Spinal cord (tissue), 10 donors: ENCODE data around the gene SP6. TPM values are rescaled to one million over a fixed set of nuclear protein-coding genes. Genes with fewer than 3 reads are reported as not detected.

Source experiments
- DNase-seq, 6 donors: peaks; one replicate each; pipeline versions ENCODE4 v3.0.0 to v3.0.0-alpha.2; 2013 to 2015; ENCODE audit warnings: low spot score in 6 of 6, low read depth in 4 of 6
- H3K27ac ChIP-seq: one replicate; pipeline ENCODE4 v1.5.1; 2013; ENCODE audit warnings: low read depth, low read length, control low read depth
- H3K27me3 ChIP-seq: one replicate; pipeline ENCODE4 v1.6.1; 2013; ENCODE audit warnings: low read length; ENCODE audit not compliant: control insufficient read depth, insufficient read depth
- H3K36me3 ChIP-seq: one replicate; pipeline ENCODE4 v1.6.1; 2013; ENCODE audit warnings: low read length; ENCODE audit not compliant: control insufficient read depth, insufficient read depth
- H3K4me1 ChIP-seq: one replicate; pipeline ENCODE4 v1.6.1; 2013; ENCODE audit warnings: low read length; ENCODE audit not compliant: control insufficient read depth, insufficient read depth
- H3K4me3 ChIP-seq: one replicate; pipeline ENCODE4 v1.5.1; 2013; ENCODE audit warnings: low read depth, low read length, control low read depth
- H3K9me3 ChIP-seq: one replicate; pipeline ENCODE4 v1.6.1; 2013; ENCODE audit warnings: low read length; ENCODE audit not compliant: control insufficient read depth, insufficient read depth
- WGBS: methylation state at CpG from one replicate; pipeline ENCODE4 v1.1.5; 2013; ENCODE audit warnings: missing lambda C conversion rate; ENCODE audit not compliant: insufficient coverage; 5-methylcytosine and 5-hydroxymethylcytosine counted together
- polyA plus RNA-seq, 2 donors: library from polyadenylated mRNA; unstranded; fragments of 120-200 nt; gene quantifications; one replicate each; pipeline ENCODE4 v1.2.1, GENCODE V29; 2013; ENCODE audit not compliant: insufficient read length in 2 of 2
- total RNA-seq, 2 donors: library from RNA; depleted of rRNA in 1 of 2; stranded (reverse); fragments of 120-200 nt in 1 of 2; fragments of >200 nt in 1 of 2; gene quantifications; one replicate each; pipeline versions ENCODE4 v1.2.3 to v1.2.4, GENCODE V29; 2013 to 2014
- donor health status: healthy.

Gene SP6
- total and polyA plus RNA-seq, 4 donors: 0.22 to 0.92 (median 0.40) TPM

- no peak for DNase-seq
- Histone ChIP-seq H3K9me3 (no peaks in the 10 kb centered on the region), H3K4me3 (no peak overlapping the region), H3K4me1 (peaks cover 5% of the 10 kb centered on the region), H3K27ac (no peak overlapping the region), H3K27me3 (peaks cover 65% of the 10 kb centered on the region), H3K36me3 (no peaks in the 10 kb centered on the region)
These were observed 5.9 kb upstream of the SP6 start for GRCh38 chr17:47856830-47857229.

DNA sequence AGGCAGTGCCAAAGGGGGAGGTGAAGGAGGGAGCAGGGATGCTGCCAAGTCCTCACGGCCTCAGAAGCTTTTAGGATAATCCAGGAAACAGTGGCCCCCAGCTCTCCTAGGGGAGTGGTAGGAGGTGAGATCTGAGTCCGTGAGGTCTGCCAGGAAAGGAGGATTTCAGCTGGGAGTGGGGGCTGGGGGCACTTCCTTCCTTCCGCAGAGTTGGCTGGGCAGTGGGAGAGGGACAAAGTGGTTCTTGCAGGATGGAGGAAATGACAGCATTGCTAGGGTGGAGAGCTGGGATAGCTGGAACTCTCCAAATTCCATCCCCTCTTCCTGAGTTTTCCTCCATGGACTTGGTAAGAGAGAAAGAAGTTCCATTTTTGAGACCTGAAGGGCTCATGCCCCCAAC, 4.8 kb upstream of the SP6 start:
- no peak for DNase-seq
- Histone ChIP-seq H3K4me3 (no peak overlapping the region), H3K4me1 (peaks cover 14% of the 10 kb centered on the region), H3K27me3 (peaks cover 76% of the 10 kb centered on the region), H3K36me3 (no peaks in the 10 kb centered on the region), H3K9me3 (no peaks in the 10 kb centered on the region), H3K27ac (no peak overlapping the region)
- 24% methylated on average over 2 of the region's 3 CpGs for WGBS

GRCh38 chr17:47853616-47854015, 2.7 kb upstream of the SP6 start:
- Histone ChIP-seq H3K4me3 (no peak overlapping the region), H3K36me3 (no peaks in the 10 kb centered on the region), H3K9me3 (no peaks in the 10 kb centered on the region), H3K4me1 (peaks cover 17% of the 10 kb centered on the region), H3K27ac (no peak overlapping the region), H3K27me3 (peaks cover 89% of the 10 kb centered on the region)
- no peak for DNase-seq
- WGBS: 46% methylated on average over 5 of the region's 5 CpGs

DNA sequence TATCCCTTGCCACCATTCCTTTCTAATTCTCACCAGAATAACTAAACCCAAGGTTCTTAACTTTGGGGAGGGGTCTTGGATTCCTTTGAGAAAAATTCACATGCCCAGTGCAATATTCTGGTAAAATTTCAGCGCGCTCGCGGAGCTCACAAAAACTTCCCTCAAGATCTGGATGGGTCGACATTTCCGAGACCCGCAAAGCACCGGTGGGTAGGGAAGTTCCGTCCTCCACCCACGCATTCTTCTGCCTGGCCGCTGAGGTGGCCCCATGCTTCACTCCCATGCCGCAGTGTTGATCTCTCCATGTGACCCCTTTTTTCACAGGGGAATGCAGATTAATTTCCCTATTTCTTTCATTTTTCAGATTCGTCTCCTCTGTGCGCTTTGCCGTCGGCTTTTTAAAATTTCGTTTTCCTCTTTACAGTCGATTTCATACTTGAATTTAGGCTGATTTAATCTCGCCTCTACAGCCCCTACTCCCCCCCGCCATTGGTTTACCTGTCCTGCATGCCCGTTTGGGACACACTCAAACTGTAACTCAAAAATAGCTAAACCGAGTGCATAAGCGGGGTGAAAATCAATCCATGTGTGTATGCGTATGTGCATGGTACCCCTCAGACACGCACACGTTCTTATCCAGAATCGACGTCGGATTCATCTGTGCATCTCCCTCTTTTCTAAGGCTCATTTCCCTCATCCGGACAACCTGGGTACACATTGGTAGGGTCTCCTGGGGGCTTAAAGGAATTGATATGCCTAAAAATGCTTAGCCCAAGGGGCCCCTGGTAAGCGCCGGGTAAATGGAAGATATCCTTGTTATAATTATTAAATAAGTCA, 1.4 kb upstream of the SP6 start:
- H3K4me3 ChIP-seq: no peak overlapping the region
- WGBS: 27% methylated on average over 26 of the region's 32 CpGs
- H3K4me1 ChIP-seq: peaks cover 25% of the 10 kb centered on the region
- DNase-seq: peak in 2 of 6 donors; percentile 44 to 73
- H3K9me3 ChIP-seq: no peaks in the 10 kb centered on the region
- H3K27ac ChIP-seq: no peak overlapping the region
- peaks cover 99% of the 10 kb centered on the region for H3K27me3 ChIP-seq
- peaks cover 3% of the 10 kb centered on the region for H3K36me3 ChIP-seq

GRCh38 chr17:47851764-47852112, 775 bp upstream of the SP6 start:
- H3K36me3 ChIP-seq: peaks cover 3% of the 10 kb centered on the region
- H3K9me3 ChIP-seq: no peaks in the 10 kb centered on the region
- 9% methylated on average over 11 of the region's 11 CpGs for WGBS
- peaks cover 31% of the 10 kb centered on the region for H3K4me1 ChIP-seq
- H3K4me3 ChIP-seq: no peak overlapping the region
- no peak overlapping the region for H3K27ac ChIP-seq
- no peak for DNase-seq
- H3K27me3 ChIP-seq: peaks cover 99% of the 10 kb centered on the region

DNA sequence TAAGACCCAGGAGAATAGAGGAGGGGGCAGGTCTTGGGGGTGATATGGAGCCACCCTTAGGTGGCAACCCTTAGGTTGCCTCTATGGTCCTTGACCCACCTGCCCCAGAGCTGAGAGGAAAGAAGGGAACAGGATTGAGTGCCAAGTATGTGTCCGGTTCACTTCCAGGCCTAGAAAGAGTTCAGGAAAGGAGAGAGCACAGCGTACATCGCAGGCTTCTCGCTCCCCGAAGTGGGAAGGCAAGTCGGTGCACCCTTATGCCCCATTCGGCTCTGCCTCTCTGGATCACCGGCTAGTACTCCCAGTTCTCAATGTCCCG, 631 bp downstream of the SP6 start:
- DNase-seq: no peak
- H3K9me3 ChIP-seq: no peaks in the 10 kb centered on the region
- H3K4me1 ChIP-seq: peaks cover 35% of the 10 kb centered on the region
- no peak overlapping the region for H3K4me3 ChIP-seq
- peaks cover 3% of the 10 kb centered on the region for H3K36me3 ChIP-seq
- no peak overlapping the region for H3K27ac ChIP-seq
- 30% methylated on average over 9 of the region's 9 CpGs for WGBS
- H3K27me3 ChIP-seq: peaks cover 98% of the 10 kb centered on the region

DNA sequence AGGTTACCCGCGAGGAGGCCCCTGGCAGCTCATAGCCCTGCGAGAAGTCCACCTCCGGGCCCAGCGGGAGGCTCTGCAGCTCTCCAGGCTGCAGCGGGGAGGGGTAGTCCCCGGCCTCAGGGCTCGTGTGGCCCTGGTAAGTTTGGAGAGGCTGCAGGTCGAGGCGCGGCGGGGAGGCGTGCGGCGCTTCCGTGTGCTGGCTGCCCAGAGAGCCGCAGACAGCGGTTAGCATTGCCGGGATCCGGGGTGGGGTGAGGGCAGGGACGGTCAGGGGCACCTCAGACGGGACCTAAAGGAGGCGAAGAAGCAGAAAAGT, 2.8 kb downstream of the SP6 start:
- DNase-seq: no peak
- H3K4me1 ChIP-seq: peaks cover 40% of the 10 kb centered on the region
- WGBS: 9% methylated on average over 20 of the region's 23 CpGs
- no peaks in the 10 kb centered on the region for H3K9me3 ChIP-seq
- H3K36me3 ChIP-seq: peaks cover 3% of the 10 kb centered on the region
- H3K4me3 ChIP-seq: no peak overlapping the region
- no peak overlapping the region for H3K27ac ChIP-seq
- H3K27me3 ChIP-seq: peaks cover 80% of the 10 kb centered on the region

DNA sequence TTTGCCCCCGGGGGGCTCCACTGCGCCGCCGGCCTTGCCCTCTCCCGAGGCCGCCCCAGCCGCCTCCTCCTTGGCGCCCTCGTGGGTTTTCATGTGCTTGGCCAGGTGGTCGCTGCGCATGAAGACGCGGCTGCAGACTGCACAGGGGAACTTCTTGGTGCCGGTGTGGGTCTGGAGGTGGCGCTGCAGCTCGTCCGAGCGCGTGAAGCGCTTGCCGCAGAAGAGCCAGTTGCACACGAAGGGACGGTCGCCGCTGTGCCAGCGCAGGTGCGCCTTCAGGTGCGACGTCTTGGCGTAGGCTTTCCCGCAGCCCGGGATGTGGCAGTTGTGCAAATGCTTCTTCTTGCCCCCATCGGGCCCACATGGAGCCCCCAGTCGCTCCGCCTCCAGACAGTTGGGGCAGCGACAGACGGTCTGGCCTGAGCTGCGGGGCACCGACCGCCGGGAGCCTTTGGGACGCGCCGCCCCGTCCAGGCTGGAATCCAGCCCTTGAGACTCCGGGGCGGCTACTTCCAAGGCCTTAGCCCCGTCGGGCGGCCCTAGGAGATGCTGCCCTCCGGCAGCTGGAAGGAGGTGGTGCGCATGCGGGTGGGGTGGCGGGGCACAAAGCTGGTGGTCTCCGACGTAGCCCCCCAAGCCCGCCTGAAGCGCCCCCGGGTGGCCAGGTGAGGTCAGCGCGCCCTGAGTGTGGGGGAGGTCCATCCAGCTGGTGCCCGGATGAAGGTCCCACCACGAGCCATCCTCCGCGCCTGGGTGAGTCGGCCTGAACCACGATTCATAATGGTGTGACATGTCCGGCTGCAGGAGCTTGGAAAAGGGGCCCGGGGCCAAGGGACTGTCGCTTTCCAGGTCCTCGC, 3.4 kb downstream of the SP6 start:
- peaks cover 3% of the 10 kb centered on the region for H3K36me3 ChIP-seq
- H3K27ac ChIP-seq: no peak overlapping the region
- no peak overlapping the region for H3K4me3 ChIP-seq
- peaks cover 74% of the 10 kb centered on the region for H3K27me3 ChIP-seq
- DNase-seq: peak in 1 of 6 donors; percentile 34
- H3K4me1 ChIP-seq: peaks cover 42% of the 10 kb centered on the region
- no peaks in the 10 kb centered on the region for H3K9me3 ChIP-seq
- WGBS: 9% methylated on average over 71 of the region's 71 CpGs

- Histone ChIP-seq H3K9me3 (no peaks in the 10 kb centered on the region), H3K36me3 (peaks cover 3% of the 10 kb centered on the region), H3K4me1 (peaks cover 38% of the 10 kb centered on the region), H3K4me3 (no peak overlapping the region), H3K27ac (no peak overlapping the region), H3K27me3 (peaks cover 66% of the 10 kb centered on the region)
- peak in 1 of 6 donors; percentile 30 for DNase-seq
- WGBS: 3% methylated on average over 29 of the region's 31 CpGs
These were observed 4.1 kb downstream of the SP6 start for GRCh38 chr17:47846716-47847340.
